ENCODE measurements around the gene EPB42.
A peak's percentile ranks its signal among the peaks of the same experiment; 100 is the strongest.
"Not testable (repeated sequence)": the region's sequence is repeated elsewhere in the genome, so short reads cannot be mapped to it uniquely, and the experiment has no call there.

EPB42 gene

DNA sequence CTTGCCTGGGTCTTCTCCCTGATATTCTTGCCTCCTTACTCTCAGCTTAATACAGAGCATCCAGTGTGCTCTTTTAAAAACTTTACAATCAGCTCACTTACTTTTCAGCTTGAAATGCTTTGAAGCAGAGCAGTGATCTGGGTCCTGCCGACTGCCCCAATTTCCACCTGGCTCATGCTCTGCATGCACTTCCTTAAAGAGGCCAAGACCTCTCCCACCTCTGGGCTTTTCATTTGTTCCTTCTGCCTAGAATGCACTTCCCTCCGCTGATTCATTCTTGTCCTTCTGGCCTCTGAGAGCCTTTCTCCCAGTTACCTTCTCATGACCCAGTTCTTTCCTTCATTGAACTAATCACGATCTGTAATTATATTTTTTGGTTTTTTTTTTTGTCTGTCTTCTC is 37.5 kb downstream of the EPB42 start:
- peaks cover 0 to 22% of the 10 kb centered on the region in 2 experiments; a peak in 2 of 3 replicates for H3K36me3 ChIP-seq (ENCODE audit: control insufficient read depth in 2 of 2, insufficient read depth in 1 of 2, low read length in 2 of 2)
- peaks cover 3% of the 10 kb centered on the region; the same call in 1 of the 2 replicates for H3K4me1 ChIP-seq (ENCODE audit: control insufficient read depth, insufficient read depth, low read length)
- no peaks in the 10 kb centered on the region for H3K9me3 ChIP-seq (ENCODE audit: control insufficient read depth, insufficient read depth, low read depth, low read length)
- ChIA-PET CTCF (no interaction called here), POLR2A (interaction anchor here (0.6 to 0.7 kb wide), 2 partner anchors 46 to 152 kb away, joined by 3 read pairs; no protein-coding TSS in a partner anchor)
- no peak overlapping the region for H3K4me3 ChIP-seq (ENCODE audit: low read depth, low read length)
- TF ChIP-seq, protein P1, sequence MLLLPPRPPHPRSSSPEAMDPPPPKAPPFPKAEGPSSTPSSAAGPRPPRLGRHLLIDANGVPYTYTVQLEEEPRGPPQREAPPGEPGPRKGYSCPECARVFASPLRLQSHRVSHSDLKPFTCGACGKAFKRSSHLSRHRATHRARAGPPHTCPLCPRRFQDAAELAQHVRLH (tag by site-specific recombination; IDR thresholded peaks at IDR 0.05): no peak
- TF ChIP-seq ZNF521 (tag by site-specific recombination; IDR thresholded peaks at IDR 0.05) (no peak), GFI1B (tag by site-specific recombination; IDR thresholded peaks at IDR 0.05) (no peak), ZNF214 (tag by site-specific recombination; IDR thresholded peaks at IDR 0.05; ENCODE audit: borderline replicate concordance) (no peak), ZBTB7A (tag by site-specific recombination; IDR thresholded peaks at IDR 0.05; ENCODE audit: low read depth) (no peak), ZNF302 (tag by site-specific recombination; IDR thresholded peaks at IDR 0.05; ENCODE audit: low read depth) (no peak)
- H3K27ac ChIP-seq (ENCODE audit: extremely low read depth, low read depth, low read length): no peak overlapping the region

DNA sequence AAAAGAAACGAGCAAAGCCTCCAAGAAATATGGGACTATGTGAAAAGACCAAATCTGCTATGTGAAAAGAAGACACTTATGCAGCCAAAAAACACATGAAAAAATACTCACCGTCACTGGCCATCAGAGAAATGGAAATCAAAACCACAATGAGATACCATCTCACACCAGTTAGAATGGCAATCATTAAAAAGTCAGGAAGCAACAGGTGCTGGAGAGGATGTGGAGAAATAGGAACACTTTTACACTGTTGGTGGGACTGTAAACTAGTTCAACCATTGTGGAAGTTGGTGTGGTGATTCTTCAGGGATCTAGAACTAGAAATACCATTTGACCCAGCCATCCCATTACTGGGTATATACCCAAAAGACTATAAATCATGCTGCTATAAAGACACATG is 43.7 kb downstream of the EPB42 start:
- H3K4me3 ChIP-seq (ENCODE audit: low read depth, low read length); POLR2A ChIA-PET; H3K4me1 ChIP-seq (ENCODE audit: control insufficient read depth, insufficient read depth, low read length); H3K27ac ChIP-seq (ENCODE audit: extremely low read depth, low read depth, low read length); CTCF ChIA-PET; H3K9me3 ChIP-seq (ENCODE audit: control insufficient read depth, insufficient read depth, low read depth, low read length): not testable (repeated sequence)
- H3K36me3 ChIP-seq (ENCODE audit: control insufficient read depth in 2 of 2, insufficient read depth in 1 of 2, low read length in 2 of 2): peaks cover 9 to 28% of the 10 kb centered on the region in 2 experiments
- 0 out of 2 replicates have a peak, but pooled peaks have one; percentile 58 for TF ChIP-seq SCRT1 (tag by site-specific recombination; IDR thresholded peaks at IDR 0.05; ENCODE audit: borderline replicate concordance)
- TF ChIP-seq SCRT2 (tag by site-specific recombination; IDR thresholded peaks at IDR 0.05): peak; percentile 90

DNA sequence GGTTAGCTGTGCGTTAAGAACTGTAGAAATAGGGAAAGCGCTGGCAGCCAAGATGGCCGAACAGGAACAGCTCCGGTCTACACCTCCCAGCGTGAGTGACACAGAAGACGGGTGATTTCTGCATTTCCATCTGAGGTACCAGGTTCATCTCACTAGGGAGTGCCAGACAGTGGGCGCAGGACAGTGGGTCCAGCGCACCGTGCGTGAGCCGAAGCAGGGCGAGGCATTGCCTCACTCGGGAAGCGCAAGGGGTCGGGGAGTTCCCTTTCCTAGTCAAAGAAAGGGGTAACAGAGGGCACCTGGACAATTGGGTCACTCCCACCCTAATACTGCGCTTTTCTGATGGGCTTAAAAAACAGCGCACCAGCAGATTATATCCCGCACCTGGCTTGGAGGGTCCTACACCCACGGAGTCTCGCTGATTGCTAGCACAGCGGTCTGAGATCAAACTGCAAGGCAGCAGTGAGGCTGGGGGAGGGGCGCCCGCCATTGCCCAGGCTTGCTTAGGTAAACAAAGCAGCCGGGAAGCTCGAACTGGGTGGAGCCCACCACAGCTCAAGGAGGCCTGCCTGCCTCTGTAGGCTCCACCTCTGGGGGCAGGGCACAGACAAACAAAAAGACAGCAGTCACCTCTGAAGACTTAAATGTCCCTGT is 45.0 kb downstream of the EPB42 start:
- peaks cover 15 to 26% of the 10 kb centered on the region in 2 experiments for H3K36me3 ChIP-seq (ENCODE audit: control insufficient read depth in 2 of 2, insufficient read depth in 1 of 2, low read length in 2 of 2)
- CTCF ChIA-PET: interaction anchor here (0.6 kb wide), 1 partner anchor 29 kb away, joined by 3 read pairs; no protein-coding TSS in a partner anchor
- H3K4me3 ChIP-seq (ENCODE audit: low read depth, low read length); H3K9me3 ChIP-seq (ENCODE audit: control insufficient read depth, insufficient read depth, low read depth, low read length); H3K27ac ChIP-seq (ENCODE audit: extremely low read depth, low read depth, low read length); H3K4me1 ChIP-seq (ENCODE audit: control insufficient read depth, insufficient read depth, low read length); POLR2A ChIA-PET: not testable (repeated sequence)

DNA sequence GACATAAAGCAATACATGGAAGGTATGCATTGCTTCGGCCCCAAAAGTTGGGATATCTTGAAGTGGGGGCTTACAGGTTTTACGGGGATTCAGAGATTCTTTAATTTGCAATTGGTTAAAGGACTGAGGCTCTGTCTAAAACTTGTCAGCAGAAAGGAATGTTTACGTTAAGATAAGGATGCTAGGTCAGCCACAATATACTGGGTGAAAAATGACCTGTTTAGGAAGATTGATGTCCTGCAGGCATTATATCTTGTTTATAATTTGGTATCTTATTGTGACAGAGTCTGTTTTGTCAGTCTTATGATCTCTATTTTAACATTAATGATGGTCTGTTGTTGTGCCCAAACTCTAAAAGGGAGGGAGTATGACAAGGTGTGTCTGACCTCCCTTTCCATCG is 50.9 kb downstream of the EPB42 start:
- POLR2A ChIA-PET: no interaction called here
- Histone ChIP-seq H3K4me1 (ENCODE audit: control insufficient read depth, insufficient read depth, low read length) (no peaks in the 10 kb centered on the region; the same call in 1 of the 2 replicates), H3K27ac (ENCODE audit: extremely low read depth, low read depth, low read length) (no peak overlapping the region), H3K36me3 (ENCODE audit: control insufficient read depth in 2 of 2, insufficient read depth in 1 of 2, low read length in 2 of 2) (peaks cover 15 to 23% of the 10 kb centered on the region in 2 experiments), H3K4me3 (ENCODE audit: low read depth, low read length) (no peak overlapping the region), H3K9me3 (ENCODE audit: control insufficient read depth, insufficient read depth, low read depth, low read length) (no peaks in the 10 kb centered on the region)
- CTCF ChIA-PET: no interaction called here
- peak; percentile 51 for TF ChIP-seq ZXDB (tag by site-specific recombination; IDR thresholded peaks at IDR 0.05)
- TF ChIP-seq, protein P2, sequence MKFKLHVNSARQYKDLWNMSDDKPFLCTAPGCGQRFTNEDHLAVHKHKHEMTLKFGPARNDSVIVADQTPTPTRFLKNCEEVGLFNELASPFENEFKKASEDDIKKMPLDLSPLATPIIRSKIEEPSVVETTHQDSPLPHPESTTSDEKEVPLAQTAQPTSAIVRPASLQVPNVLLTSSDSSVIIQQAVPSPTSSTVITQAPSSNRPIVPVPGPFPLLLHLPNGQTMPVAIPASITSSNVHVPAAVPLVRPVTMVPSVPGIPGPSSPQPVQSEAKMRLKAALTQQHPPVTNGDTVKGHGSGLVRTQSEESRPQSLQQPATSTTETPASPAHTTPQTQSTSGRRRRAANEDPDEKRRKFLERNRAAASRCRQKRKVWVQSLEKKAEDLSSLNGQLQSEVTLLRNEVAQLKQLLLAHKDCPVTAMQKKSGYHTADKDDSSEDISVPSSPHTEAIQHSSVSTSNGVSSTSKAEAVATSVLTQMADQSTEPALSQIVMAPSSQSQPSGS (tag by site-specific recombination; IDR thresholded peaks at IDR 0.05; ENCODE audit: low read depth): no peak
- TF ChIP-seq ZBTB8A (tag by site-specific recombination; IDR thresholded peaks at IDR 0.05): no peak
